Body of pancreas (tissue), 4 donors: Measurements from ENCODE around the gene MAP3K21.

Experiments
- CTCF ChIP-seq, 7 experiments: fragments of 450-650 bp in 4 of 7; fragments of 200-600 bp in 3 of 7; sonication (generic) in 3 of 7; IDR thresholded peaks; one replicate each; pipeline ENCODE4 v1.5.1; 2016 to 2019; ENCODE audit warnings: antibody characterized with exemption in 7 of 7
- POLR2A ChIP-seq, 3 donors: fragments of 450-650 bp; IDR thresholded peaks; one replicate each; pipeline ENCODE4 v1.6.1; 2016; ENCODE audit warnings: antibody characterized with exemption in 3 of 3, mild to moderate bottlenecking in 2 of 3

- TF ChIP-seq CTCF (IDR thresholded peaks at IDR 0.05) (no peak), POLR2A (IDR thresholded peaks at IDR 0.05) (no peak)
These were observed 34.4 kb downstream of the MAP3K21 start for GRCh38 chr1:233361876-233362275.
